Upper lobe of right lung (tissue), 1 donor: ENCODE measurements around the gene HES7. TPM values are rescaled to one million over a fixed set of nuclear protein-coding genes. Genes with fewer than 3 reads are reported as not detected.
"Not testable (repeated sequence)": the region's sequence is repeated elsewhere in the genome, so short reads cannot be mapped to it uniquely, and the experiment has no call there.

Experiments used
- ATAC-seq: fragments of 200-7000 bp; cut with Tn5 transposase; one replicate; pipeline ENCODE4 v1.9.1; 2020; ENCODE audit warnings: mild to moderate bottlenecking, moderate library complexity
- DNase-seq: peaks from one replicate; pipeline ENCODE4 v3.0.0-alpha.2; 2020
- H3K27ac ChIP-seq: fragments of 200-600 bp; one replicate; pipeline ENCODE4 v1.8.0; 2022
- H3K27me3 ChIP-seq: fragments of 200-600 bp; one replicate; pipeline ENCODE4 v1.8.0; 2022; ENCODE audit warnings: mild to moderate bottlenecking
- H3K36me3 ChIP-seq: fragments of 200-600 bp; one replicate; pipeline ENCODE4 v1.8.0; 2022
- H3K4me1 ChIP-seq: fragments of 200-600 bp; one replicate; pipeline ENCODE4 v1.8.0; 2022
- H3K4me3 ChIP-seq: fragments of 200-600 bp; one replicate; pipeline ENCODE4 v1.8.0; 2022; ENCODE audit warnings: mild to moderate bottlenecking
- H3K9me3 ChIP-seq: fragments of 200-600 bp; one replicate; pipeline ENCODE4 v1.8.0; 2022
- intact Hi-C: fragments of 100-400 bp; cut with DNase I; formaldehyde crosslinking; loops from one replicate; pipeline ENCODE4 v1.11.0; 2022
- total RNA-seq: library from RNA; stranded (reverse); fragmentation: NEBNext Ultra II Directional; extraction: Animal tissue kit (Norgen Biotek cat#: 25700); gene quantifications from one replicate; pipeline ENCODE4 v1.2.1, GENCODE V29; 2021
- TF ChIP-seq, protein P1 (sequence below): fragments of 200-600 bp; IDR thresholded peaks from one replicate; pipeline ENCODE4 v1.8.0; 2022; ENCODE audit warnings: antibody characterized with exemption
- donor health status: DM: no; HTN: yes; CAD: no; lungs with severe emphysema.

HES7 gene
- total RNA-seq, 1 donor from 2014 or later = not detected

DNA sequence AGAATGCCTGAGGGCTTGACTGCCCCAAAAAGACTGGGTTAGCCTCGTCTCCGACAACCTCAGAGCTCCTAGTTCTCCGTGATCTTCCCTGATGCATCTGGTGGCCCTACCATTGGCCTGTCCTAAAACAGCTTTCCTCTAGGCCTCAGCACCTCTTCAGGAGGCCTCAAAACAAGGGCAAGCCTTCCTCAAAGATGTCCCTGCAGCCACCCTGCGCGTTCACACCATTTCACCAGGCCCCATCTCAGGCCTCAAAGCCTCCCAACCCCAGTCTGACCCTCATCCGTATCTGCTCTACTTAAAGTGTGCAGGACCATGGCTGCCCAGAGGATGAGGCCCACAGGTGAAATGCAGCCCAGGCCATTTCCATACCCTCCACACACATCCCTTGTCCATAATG, 13.0 kb downstream of the HES7 start:
- intact Hi-C loops = no loop called here
- no peak for ATAC-seq
- H3K4me1 ChIP-seq = peaks cover 6% of the 10 kb centered on the region
- no peaks in the 10 kb centered on the region for H3K9me3 ChIP-seq
- no peak overlapping the region for H3K4me3 ChIP-seq
- H3K27me3 ChIP-seq = peaks cover 70% of the 10 kb centered on the region
- TF ChIP-seq, protein P1, sequence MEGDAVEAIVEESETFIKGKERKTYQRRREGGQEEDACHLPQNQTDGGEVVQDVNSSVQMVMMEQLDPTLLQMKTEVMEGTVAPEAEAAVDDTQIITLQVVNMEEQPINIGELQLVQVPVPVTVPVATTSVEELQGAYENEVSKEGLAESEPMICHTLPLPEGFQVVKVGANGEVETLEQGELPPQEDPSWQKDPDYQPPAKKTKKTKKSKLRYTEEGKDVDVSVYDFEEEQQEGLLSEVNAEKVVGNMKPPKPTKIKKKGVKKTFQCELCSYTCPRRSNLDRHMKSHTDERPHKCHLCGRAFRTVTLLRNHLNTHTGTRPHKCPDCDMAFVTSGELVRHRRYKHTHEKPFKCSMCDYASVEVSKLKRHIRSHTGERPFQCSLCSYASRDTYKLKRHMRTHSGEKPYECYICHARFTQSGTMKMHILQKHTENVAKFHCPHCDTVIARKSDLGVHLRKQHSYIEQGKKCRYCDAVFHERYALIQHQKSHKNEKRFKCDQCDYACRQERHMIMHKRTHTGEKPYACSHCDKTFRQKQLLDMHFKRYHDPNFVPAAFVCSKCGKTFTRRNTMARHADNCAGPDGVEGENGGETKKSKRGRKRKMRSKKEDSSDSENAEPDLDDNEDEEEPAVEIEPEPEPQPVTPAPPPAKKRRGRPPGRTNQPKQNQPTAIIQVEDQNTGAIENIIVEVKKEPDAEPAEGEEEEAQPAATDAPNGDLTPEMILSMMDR = no peak
- no peaks in the 10 kb centered on the region for H3K36me3 ChIP-seq
- no peak for DNase-seq
- no peak overlapping the region for H3K27ac ChIP-seq

DNA sequence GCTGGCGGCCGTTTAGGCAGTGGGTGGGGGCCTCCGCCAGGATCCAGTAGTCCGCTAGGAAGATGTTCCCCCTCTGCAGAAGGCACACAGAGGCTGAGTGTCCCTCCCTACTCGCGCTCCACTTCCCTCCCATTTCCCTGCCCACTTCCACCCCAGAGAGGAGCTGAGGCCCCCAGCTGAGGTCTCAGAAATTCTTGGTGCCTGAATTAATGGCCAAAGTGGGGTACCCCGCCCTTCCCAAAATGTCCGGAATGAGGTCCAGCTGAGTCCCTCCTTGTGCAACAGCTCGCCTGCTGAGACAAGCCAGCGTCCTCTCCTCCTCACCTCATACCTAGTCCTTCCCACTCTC, 13.5 kb downstream of the HES7 start:
- Histone ChIP-seq H3K27me3 (peaks cover 65% of the 10 kb centered on the region), H3K36me3 (no peaks in the 10 kb centered on the region), H3K4me1 (peaks cover 6% of the 10 kb centered on the region), H3K27ac (no peak overlapping the region), H3K4me3 (no peak overlapping the region), H3K9me3 (no peaks in the 10 kb centered on the region)
- TF ChIP-seq, protein P1 = no peak
- ATAC-seq = no peak
- DNase-seq = no peak
- intact Hi-C loops = no loop called here

DNA sequence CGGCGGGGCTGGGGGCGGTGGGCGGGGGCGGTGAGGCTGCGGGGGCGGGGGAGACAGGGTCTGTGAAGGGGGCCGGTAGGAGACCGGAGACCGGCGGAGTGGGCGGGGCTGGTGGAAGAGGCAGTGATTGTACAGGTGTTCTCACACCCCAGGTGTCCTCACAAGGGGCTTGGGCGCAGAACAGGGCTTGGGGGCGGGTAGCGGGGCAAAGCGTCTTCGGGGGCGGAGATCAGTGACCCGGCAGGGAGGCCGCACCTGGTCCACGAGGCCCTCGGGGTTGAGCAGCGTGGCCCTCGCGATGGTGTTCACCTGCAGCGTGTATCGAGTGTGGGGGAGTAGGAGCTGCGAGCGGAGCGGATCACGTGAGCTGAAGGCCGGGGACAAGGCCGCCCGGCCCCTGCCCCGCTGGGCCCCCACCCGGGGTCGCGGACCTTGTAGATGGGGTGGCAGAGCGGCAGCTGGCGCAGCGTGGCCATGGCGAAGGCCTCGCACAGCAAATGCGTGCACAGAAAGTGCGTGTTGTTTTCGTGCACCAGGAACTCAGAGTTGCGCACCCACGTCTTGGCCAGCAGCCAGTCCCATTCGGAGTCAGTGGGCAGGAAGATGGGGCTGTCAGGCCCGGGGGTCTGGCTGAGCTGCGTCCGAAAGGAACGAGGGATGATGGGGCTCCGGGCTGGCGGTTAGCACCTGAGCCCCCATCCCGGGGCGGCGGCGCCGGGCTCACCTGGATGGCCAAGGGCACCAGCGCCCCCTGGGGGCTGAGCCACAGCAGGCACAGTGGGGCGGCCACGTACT, 14.0 kb downstream of the HES7 start:
- Histone ChIP-seq H3K36me3 (no peaks in the 10 kb centered on the region), H3K9me3 (no peaks in the 10 kb centered on the region), H3K27me3 (peaks cover 59% of the 10 kb centered on the region), H3K27ac (no peak overlapping the region), H3K4me1 (peaks cover 6% of the 10 kb centered on the region), H3K4me3 (peak overlapping the region; percentile 29)
- TF ChIP-seq, protein P1 = peak; percentile 83
- intact Hi-C loops = no loop called here
- DNase-seq (peak; percentile 90), ATAC-seq (peak; percentile 93)

DNA sequence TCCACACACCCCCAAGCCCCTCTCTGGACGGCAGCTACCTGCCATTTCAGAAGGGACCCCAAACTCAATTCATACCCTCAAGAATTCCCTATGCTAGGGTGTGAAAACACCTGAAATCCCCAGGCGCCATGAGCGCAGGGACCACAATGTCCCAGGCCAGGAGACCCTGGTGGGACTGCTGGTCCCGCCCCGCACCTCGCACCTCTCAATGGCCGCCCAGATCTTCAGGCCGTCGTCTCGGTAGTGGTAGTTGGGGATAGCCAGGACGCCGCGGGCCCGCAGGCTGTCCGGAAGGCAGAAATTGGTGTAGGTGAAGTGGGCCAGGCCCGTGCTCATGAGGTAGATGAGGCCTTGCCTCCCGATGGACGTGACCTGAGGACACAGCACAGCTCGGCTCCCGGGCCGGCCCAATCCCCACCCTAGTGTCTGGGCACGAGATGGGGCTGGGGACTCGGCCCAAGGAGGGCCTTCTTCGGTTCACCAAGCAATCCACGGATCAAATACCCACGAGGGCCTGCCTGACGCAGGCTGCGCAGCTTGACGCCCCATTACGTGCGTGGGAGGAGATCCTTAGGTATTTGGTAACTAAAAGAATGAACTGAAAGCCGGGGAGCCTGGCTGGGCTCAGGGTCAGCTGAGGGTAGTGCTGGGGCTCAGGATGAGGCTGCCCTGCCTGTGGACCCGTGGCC, 14.8 kb downstream of the HES7 start:
- no peak for ATAC-seq
- no peak overlapping the region for H3K4me3 ChIP-seq
- H3K27me3 ChIP-seq = peaks cover 53% of the 10 kb centered on the region
- H3K4me1 ChIP-seq = peaks cover 6% of the 10 kb centered on the region
- DNase-seq = no peak
- TF ChIP-seq, protein P1 = no peak
- H3K27ac ChIP-seq = no peak overlapping the region
- H3K9me3 ChIP-seq = no peaks in the 10 kb centered on the region
- intact Hi-C loops = no loop called here
- H3K36me3 ChIP-seq = no peaks in the 10 kb centered on the region

DNA sequence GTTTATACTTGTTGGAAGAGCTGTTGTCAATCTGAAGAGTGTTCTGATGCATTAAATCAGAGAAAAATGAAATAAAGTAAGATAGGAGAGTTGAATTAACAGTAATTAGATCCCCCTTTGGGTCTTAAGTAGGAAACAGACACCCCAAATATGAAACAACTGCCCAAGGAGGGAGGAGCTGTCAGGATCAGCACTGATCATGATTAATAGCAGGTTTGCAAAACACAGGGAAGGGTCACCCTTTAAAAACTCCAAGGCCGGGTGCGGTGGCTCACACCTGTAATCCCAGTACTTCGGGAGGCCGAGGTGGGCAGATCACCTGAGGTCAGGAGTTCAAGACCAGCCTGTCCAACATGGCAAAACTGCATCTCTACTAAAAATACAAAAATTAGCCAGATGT, 16.9 kb downstream of the HES7 start:
- ATAC-seq, intact Hi-C loops, DNase-seq, H3K4me3 ChIP-seq, H3K9me3 ChIP-seq, H3K4me1 ChIP-seq, H3K27ac ChIP-seq, H3K36me3 ChIP-seq: not testable (repeated sequence)
- H3K27me3 ChIP-seq = peaks cover 33% of the 10 kb centered on the region

DNA sequence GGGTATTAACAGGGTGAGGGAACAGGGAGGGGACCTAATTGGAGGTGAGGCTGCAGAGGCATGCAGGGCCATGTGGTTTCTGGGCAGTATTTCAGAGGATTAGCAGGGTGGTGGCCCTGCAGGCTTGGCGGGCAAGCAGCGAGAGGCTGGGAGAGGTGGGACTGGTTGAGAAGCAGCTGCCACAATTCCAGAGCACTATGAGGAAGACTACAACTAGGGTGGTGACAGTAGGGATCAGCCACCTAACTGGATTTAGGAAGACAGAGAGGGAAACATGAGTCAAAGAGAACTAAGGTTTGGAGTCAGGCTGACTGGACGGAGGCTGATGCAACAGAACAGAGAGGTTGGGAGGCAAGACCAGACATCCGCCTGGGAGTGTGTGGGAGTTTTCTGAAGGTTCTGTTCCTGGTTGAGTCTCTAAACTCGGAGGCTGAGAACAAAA, 17.9 kb downstream of the HES7 start:
- Histone ChIP-seq H3K4me3 (no peak overlapping the region), H3K27ac (no peak overlapping the region), H3K9me3 (no peaks in the 10 kb centered on the region), H3K36me3 (no peaks in the 10 kb centered on the region), H3K4me1 (peaks cover 6% of the 10 kb centered on the region), H3K27me3 (peaks cover 23% of the 10 kb centered on the region)
- peak; percentile 46 for DNase-seq
- TF ChIP-seq, protein P1 = no peak
- intact Hi-C loops = no loop called here
- ATAC-seq = no peak
